Activated CD4-positive, alpha-beta T cell treated with anti-CD3 and anti-CD28 coated beads for 36 hours (primary cell): Measurements from ENCODE around the gene PADI6. TPM values are rescaled to one million over a fixed set of nuclear protein-coding genes. Genes with fewer than 3 reads are reported as not detected.

Experiments
- ATAC-seq: fragments of 200-7000 bp; cut with Tn5 transposase; one replicate; pipeline ENCODE4 v1.10.0; 2021; ENCODE audit warnings: mild to moderate bottlenecking, moderate library complexity
- CTCF ChIA-PET: fragments of 350-600 bp; sonication (Branson Sonifier 250); formaldehyde crosslinking; loops from one replicate; lab custom pipeline; 2021; ENCODE audit warnings: antibody characterized with exemption; lab: Charles Lee
- POLR2A ChIA-PET: fragments of 350-600 bp; sonication (Branson Sonifier 250); formaldehyde crosslinking; loops from one replicate; lab custom pipeline; 2021; ENCODE audit warnings: antibody characterized with exemption, inconsistent platforms; lab: Charles Lee
- DNase-seq: peaks from one replicate; pipeline ENCODE4 v3.0.0-alpha.2; 2020
- H3K27ac Mint-ChIP-seq: one replicate; pipeline ENCODE4 v1.8.0; 2021; ENCODE audit warnings: mixed read lengths
- H3K27me3 Mint-ChIP-seq: one replicate; pipeline ENCODE4 v1.8.0; 2021; ENCODE audit warnings: mixed read lengths
- H3K36me3 Mint-ChIP-seq: one replicate; pipeline ENCODE4 v1.8.0; 2021; ENCODE audit warnings: low read depth, mixed read lengths
- H3K4me1 Mint-ChIP-seq: one replicate; pipeline ENCODE4 v1.8.0; 2021; ENCODE audit warnings: mixed read lengths
- H3K4me3 Mint-ChIP-seq: one replicate; pipeline ENCODE4 v1.8.0; 2021; ENCODE audit warnings: mild to moderate bottlenecking, moderate library complexity, mixed read lengths
- H3K9me3 Mint-ChIP-seq: one replicate; pipeline ENCODE4 v1.8.0; 2021; ENCODE audit warnings: low read depth, mixed read lengths
- intact Hi-C, 2 experiments: fragments of 100-400 bp; cut with DNase I in 1 of 2; cut with micrococcal nuclease in 1 of 2; formaldehyde crosslinking; loops; one replicate each; pipeline versions ENCODE4 v1.14.2 to v1.15.1; 2022 to 2024; cut with DNase I, micrococcal nuclease
- total RNA-seq, 2 experiments: library from RNA; stranded (reverse); gene quantifications; one replicate each; pipeline ENCODE4 v1.2.3, GENCODE V29; 2021

The PADI6 gene
- total RNA-seq, 2 experiments from 2014 or later, result not detected

DNA sequence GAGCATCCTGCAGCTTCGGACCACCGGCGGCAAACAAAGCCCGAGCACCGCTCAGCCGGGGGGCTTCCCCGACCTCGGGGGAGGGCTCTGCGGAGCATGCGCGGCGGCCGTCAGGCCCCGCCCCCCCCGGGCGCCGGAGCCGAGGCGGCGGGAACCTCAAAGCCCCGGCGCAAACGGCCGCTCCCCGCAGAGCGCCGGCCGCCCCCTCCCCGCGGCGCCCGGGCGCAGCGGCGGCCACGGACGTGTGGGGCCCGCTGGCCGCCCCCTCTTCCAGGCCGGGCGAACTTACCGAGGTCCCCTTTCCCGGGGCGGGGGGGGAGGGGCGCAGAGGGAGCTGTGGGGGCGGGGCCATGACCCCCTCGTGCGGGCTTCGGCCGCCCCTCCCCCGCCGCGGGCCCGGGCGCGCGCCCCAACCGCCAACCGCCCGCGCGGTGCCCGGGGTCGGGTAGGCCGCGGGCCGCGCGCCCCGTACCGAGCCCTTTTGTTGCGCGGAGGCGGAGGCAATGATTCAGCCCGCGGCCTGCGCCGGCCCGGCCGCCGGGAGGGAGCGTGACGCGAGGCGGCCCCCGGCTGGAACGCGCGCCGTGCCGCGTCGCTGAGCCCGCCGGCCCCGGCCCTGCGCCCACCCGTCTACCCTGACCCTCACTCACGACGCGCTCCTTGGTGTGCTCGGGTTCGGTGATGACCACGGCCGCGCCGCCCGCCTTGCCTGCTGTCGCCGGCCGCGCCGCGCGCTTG lies 65.8 kb downstream of the PADI6 start:
- Mint-ChIP-seq H3K9me3 (no peaks in the 10 kb centered on the region), H3K27me3 (no peaks in the 10 kb centered on the region), H3K36me3 (peaks cover 49% of the 10 kb centered on the region), H3K4me1 (peaks cover 55% of the 10 kb centered on the region), H3K4me3 (peak overlapping the region; percentile 96), H3K27ac (peak overlapping the region; percentile 65)
- CTCF ChIA-PET, result no interaction called here
- peak; percentile 41 for ATAC-seq
- POLR2A ChIA-PET, result no interaction called here
- intact Hi-C loops, result loop anchor here in 1 of 2 experiments (1.0 to 10.0 kb wide), 9 partner anchors 383 to 1910 kb away; partner anchors contain the start of genes ATP13A2, DDI2, DNAJC16 and SDHB
- DNase-seq, result peak; percentile 78

- peaks cover 43% of the 10 kb centered on the region for H3K36me3 Mint-ChIP-seq
- H3K9me3 Mint-ChIP-seq, result no peaks in the 10 kb centered on the region
- ChIA-PET POLR2A (no interaction called here), CTCF (interaction anchor here (0.6 to 1.6 kb wide), 4 partner anchors 10 to 36 kb away, joined by 3 to 5 read pairs (median 3); no protein-coding TSS in a partner anchor)
- peak overlapping the region; percentile 96 for H3K4me3 Mint-ChIP-seq
- peaks cover 54% of the 10 kb centered on the region for H3K4me1 Mint-ChIP-seq
- intact Hi-C loops, result loop anchor here in 1 of 2 experiments (1.0 to 10.0 kb wide), 9 partner anchors 18 to 1911 kb away; partner anchors contain the start of genes ATP13A2, DDI2, DNAJC16 and SDHB
- no peaks in the 10 kb centered on the region for H3K27me3 Mint-ChIP-seq
- ATAC-seq (peak; percentile 46), DNase-seq (peak; percentile 87)
- peak overlapping the region; percentile 96 for H3K27ac Mint-ChIP-seq
Measured at GRCh38 chr1:17438318-17439249, 66.6 kb downstream of the PADI6 start.

- DNase-seq (peak; percentile 86), ATAC-seq (peak; percentile 69)
- H3K27me3 Mint-ChIP-seq, result no peaks in the 10 kb centered on the region
- H3K4me3 Mint-ChIP-seq, result peak within 1 kb of the TSS; percentile 96
- peaks cover 37% of the 10 kb centered on the region for H3K36me3 Mint-ChIP-seq
- peak within 1 kb of the TSS; percentile 96 for H3K27ac Mint-ChIP-seq
- ChIA-PET CTCF (interaction anchor here (0.6 to 1.6 kb wide), 4 partner anchors 11 to 35 kb away, joined by 3 to 5 read pairs (median 3); no protein-coding TSS in a partner anchor), POLR2A (interaction anchor here (0.6 kb wide), 1 partner anchor 471 kb away, joined by 3 read pairs; no protein-coding TSS in a partner anchor)
- intact Hi-C loops, result loop anchor here in 1 of 2 experiments (1.0 to 10.0 kb wide), 8 partner anchors 19 to 1912 kb away; partner anchors contain the start of genes ATP13A2, DDI2 and DNAJC16
- H3K4me1 Mint-ChIP-seq, result peaks cover 45% of the 10 kb centered on the region
- no peaks in the 10 kb centered on the region for H3K9me3 Mint-ChIP-seq
Measured at GRCh38 chr1:17439250-17440073, 67.5 kb downstream of the PADI6 start, which contains the start of gene RCC2. TSS of gene RCC2 (minus strand) at chr1:17439677. CDS start at chr1:17438514, 1,163 bp downstream.

DNA sequence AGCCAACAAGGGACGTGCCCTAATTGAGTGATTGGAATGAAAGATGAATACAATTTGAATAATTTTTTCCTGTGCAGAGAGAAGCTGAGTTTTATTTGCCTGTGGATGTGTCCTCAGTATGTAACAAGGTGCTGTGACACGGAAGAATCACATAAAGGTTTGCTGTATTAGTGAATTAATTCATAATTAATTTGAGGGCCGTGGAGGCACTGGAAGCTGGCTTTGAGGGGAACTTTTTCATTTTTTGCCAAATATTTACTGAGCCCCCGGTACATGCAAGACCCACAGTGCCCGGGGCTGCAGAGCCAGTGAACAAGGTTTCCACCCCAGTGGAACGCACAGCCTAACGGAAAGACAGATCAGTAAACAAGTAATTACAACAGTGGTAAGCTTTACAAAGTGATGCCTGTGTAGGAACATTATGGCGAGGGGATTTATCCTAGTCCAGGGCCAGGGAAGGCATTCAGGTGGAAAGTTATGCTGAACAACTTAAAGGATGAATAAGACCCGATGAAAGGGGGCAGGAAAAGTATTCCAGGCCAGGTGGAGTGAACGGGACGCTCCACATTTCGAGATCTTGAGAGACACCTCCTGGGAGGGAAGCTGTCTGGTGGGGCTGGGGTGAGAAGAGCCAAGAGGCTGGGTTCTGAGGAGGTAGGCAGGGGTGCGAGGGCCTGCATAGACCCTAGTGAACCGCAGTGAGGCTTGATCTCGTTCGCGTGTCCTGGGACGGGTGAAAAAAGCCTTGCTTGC lies 68.3 kb downstream of the PADI6 start:
- H3K9me3 Mint-ChIP-seq, result no peaks in the 10 kb centered on the region
- peak overlapping the region; percentile 96 for H3K4me3 Mint-ChIP-seq
- ChIA-PET CTCF (interaction anchor here (1.1 to 1.6 kb wide), 2 partner anchors 21 to 34 kb away, joined by 3 to 5 read pairs; no protein-coding TSS in a partner anchor), POLR2A (interaction anchor here (0.6 kb wide), 1 partner anchor 472 kb away, joined by 3 read pairs; no protein-coding TSS in a partner anchor)
- intact Hi-C loops, result no loop called here
- no peak for ATAC-seq
- peak overlapping the region; percentile 83 for H3K27ac Mint-ChIP-seq
- H3K27me3 Mint-ChIP-seq, result no peaks in the 10 kb centered on the region
- H3K36me3 Mint-ChIP-seq, result peaks cover 29% of the 10 kb centered on the region
- DNase-seq, result peak; percentile 13
- peaks cover 38% of the 10 kb centered on the region for H3K4me1 Mint-ChIP-seq

DNA sequence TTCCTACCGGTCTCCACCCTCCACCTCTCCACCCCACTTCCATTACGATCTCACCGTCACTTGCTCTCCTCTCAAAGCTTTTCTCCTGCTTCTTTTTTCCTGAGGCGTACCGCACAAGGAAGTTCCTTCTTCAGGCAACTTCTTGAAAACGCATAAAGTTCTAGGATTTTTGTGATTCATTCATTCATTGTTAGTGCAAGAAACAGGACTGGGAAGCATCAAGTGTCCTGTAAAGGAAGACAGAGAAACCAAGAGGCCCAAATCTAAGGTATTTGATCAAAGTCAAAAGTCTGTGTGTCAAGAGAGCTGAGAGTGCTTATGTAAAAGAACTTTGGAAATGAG lies 68.8 kb downstream of the PADI6 start:
- POLR2A ChIA-PET, result no interaction called here
- CTCF ChIA-PET, result no interaction called here
- peaks cover 32% of the 10 kb centered on the region for H3K4me1 Mint-ChIP-seq
- H3K9me3 Mint-ChIP-seq, result no peaks in the 10 kb centered on the region
- ATAC-seq (no peak), DNase-seq (no peak)
- peak overlapping the region; percentile 96 for H3K4me3 Mint-ChIP-seq
- peaks cover 26% of the 10 kb centered on the region for H3K36me3 Mint-ChIP-seq
- intact Hi-C loops, result no loop called here
- peak overlapping the region; percentile 83 for H3K27ac Mint-ChIP-seq
- no peaks in the 10 kb centered on the region for H3K27me3 Mint-ChIP-seq

GRCh38 chr1:17441265-17441992 lies 69.4 kb downstream of the PADI6 start:
- Mint-ChIP-seq H3K4me3 (peak overlapping the region; percentile 96), H3K36me3 (peaks cover 22% of the 10 kb centered on the region), H3K9me3 (no peaks in the 10 kb centered on the region), H3K4me1 (peaks cover 27% of the 10 kb centered on the region), H3K27ac (peak overlapping the region; percentile 83), H3K27me3 (no peaks in the 10 kb centered on the region)
- POLR2A ChIA-PET, result no interaction called here
- peak; percentile 23 for ATAC-seq
- peak; percentile 34 for DNase-seq
- CTCF ChIA-PET, result interaction anchor here (1.3 to 1.4 kb wide), 3 partner anchors 11 to 242 kb away, joined by 3 read pairs; no protein-coding TSS in a partner anchor
- intact Hi-C loops, result no loop called here

DNA sequence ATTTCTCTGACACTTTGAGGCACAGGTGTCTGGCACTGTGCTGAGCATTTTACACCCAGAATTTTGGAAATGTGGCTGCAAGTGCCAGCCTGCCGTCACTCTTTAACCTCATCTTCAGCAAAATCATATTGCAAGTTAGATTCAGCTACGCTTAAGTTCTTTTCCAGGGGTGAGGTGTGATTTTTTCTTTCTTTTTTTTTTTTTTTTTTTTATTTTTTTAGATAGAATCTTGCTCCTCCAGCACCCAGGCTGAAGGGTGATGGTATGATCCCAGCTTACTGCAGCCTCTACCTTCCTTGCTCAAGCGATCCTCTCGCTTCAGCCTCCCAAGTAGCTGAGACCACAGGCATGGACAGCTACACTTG lies 70.0 kb downstream of the PADI6 start:
- intact Hi-C loops, result no loop called here
- ATAC-seq, result no peak
- Mint-ChIP-seq H3K9me3 (no peaks in the 10 kb centered on the region), H3K27me3 (no peaks in the 10 kb centered on the region), H3K36me3 (peaks cover 16% of the 10 kb centered on the region), H3K4me3 (peak overlapping the region; percentile 96), H3K27ac (peak overlapping the region; percentile 83), H3K4me1 (peaks cover 22% of the 10 kb centered on the region)
- CTCF ChIA-PET, result interaction anchor here (1.3 to 1.4 kb wide), 3 partner anchors 11 to 242 kb away, joined by 3 read pairs; no protein-coding TSS in a partner anchor
- no peak for DNase-seq
- POLR2A ChIA-PET, result no interaction called here

DNA sequence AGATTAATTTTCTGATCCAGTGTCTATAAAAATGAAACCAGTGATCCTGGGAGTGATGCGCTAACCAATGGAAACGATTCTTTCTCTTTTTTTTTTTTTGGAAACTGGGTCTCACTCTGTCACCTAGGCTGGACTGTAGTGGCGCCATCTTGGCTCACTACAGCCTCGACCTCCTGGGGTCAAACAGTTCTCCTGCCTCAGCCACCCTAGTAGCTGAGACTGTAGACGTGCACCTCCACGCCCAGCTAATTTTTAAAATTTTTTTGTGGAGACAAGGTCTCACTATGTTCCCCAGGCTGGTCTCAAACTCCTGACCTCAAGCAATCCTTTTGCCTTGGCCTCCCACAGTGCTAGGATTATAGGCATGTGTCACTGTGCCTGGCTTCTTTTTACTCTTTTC lies 70.8 kb downstream of the PADI6 start:
- no peak overlapping the region for H3K4me3 Mint-ChIP-seq
- no peak for ATAC-seq
- no peaks in the 10 kb centered on the region for H3K9me3 Mint-ChIP-seq
- no peak overlapping the region for H3K27ac Mint-ChIP-seq
- ChIA-PET CTCF (interaction anchor here (1.3 to 1.4 kb wide), 2 partner anchors 35 to 243 kb away, joined by 3 read pairs; no protein-coding TSS in a partner anchor), POLR2A (no interaction called here)
- H3K36me3 Mint-ChIP-seq, result peaks cover 13% of the 10 kb centered on the region
- no peak for DNase-seq
- H3K4me1 Mint-ChIP-seq, result peaks cover 20% of the 10 kb centered on the region
- intact Hi-C loops, result no loop called here
- no peaks in the 10 kb centered on the region for H3K27me3 Mint-ChIP-seq

DNA sequence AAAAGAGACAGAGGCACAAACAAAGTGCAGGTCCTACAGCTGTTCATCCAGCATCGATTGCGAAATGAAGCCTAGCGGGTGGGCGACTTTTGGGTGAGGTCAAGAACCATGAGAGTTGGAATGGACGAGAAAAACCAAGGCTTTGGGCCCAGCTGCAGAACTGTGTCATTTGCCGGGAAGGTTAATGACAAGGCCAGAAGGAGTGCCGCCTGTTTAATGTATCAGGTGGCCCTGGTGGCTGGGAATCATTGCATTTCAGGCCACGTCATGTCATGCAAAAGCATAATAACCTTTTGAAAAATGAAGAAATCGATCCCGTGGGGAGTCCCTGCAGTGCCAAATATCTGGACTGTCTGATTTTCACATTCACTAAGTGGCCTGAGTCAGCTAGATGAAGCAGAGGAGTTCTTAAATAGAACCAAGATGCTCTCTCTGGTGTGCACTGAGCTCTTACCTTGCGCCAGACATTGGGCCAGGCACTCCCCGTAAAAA lies 75.6 kb downstream of the PADI6 start:
- DNase-seq (no peak), ATAC-seq (no peak)
- Mint-ChIP-seq H3K4me3 (no peak overlapping the region), H3K36me3 (no peaks in the 10 kb centered on the region), H3K9me3 (no peaks in the 10 kb centered on the region), H3K27ac (no peak overlapping the region), H3K4me1 (no peaks in the 10 kb centered on the region), H3K27me3 (no peaks in the 10 kb centered on the region)
- ChIA-PET POLR2A (no interaction called here), CTCF (interaction anchor here (1.1 kb wide), 1 partner anchor 12 kb away, joined by 4 read pairs; no protein-coding TSS in a partner anchor)
- intact Hi-C loops, result no loop called here
